SH-SY5Y (cell line): ENCODE measurements around the gene SLC22A8.

ENCODE experiments used
- GATA2 ChIP-seq: IDR thresholded peaks from 2 replicates; pipeline ENCODE4 v1.6.1; 2011; ENCODE audit warnings: mild to moderate bottlenecking, low read depth, low read length
- GATA3 ChIP-seq: IDR thresholded peaks from 2 replicates; pipeline ENCODE4 v1.6.1; 2011; ENCODE audit warnings: low read depth, mild to moderate bottlenecking, low read length, moderate library complexity

Gene SLC22A8

DNA sequence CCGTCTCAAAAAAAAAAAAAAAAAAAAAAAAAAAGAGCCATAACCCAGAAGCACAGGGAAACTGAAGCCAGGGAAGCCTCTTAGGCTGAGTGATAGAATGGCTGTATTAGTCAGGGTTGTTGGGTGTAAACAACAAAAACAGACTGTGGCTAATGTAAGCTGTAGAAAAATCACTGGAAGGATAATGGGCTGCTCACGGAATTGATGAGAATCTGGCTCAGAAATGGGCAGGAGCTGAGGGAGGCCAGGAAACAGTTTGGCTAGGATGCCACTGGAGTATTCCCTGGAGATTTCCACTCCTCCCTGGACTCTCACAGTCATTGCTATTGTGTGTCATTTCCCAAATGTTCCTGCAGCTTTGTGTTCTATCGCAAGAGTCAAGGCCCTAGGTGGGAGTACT is 53.2 kb downstream of the SLC22A8 start:
- TF ChIP-seq GATA2 (no peak), GATA3 (no peak)

DNA sequence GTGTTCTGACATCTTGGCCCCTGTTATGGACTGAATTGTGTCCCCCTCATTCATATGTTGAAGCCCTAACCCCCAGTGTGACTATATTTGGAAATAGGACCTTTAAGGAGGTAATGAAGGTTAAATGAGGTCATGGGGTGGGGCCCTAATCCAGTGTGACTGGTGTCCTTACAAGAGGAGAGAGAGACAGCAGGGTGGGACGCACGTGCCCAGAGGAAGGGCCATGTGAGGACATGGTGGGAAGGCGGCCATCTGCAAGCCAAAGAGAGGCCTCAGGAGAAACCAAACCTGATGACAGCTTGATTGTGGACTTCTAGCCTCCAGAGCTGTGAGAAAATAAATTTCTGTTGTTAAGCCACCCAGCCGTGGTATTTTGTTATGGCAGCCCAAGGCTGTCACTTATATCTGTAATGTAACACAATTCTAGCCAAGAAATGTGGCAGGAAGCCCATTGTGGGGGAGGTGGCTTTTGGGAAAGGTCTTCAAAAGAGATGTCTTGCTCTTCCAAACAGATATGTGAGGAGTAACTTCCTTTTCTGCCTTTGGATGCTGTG is 54.5 kb downstream of the SLC22A8 start:
- TF ChIP-seq GATA3 = no peak
- no peak for TF ChIP-seq GATA2

- TF ChIP-seq GATA2 = no peak
- no peak for TF ChIP-seq GATA3
These were observed 56.1 kb downstream of the SLC22A8 start for GRCh38 chr11:62959422-62959980.

- TF ChIP-seq GATA2 (no peak), GATA3 (no peak)
These were observed 56.9 kb downstream of the SLC22A8 start for GRCh38 chr11:62958547-62959421.

DNA sequence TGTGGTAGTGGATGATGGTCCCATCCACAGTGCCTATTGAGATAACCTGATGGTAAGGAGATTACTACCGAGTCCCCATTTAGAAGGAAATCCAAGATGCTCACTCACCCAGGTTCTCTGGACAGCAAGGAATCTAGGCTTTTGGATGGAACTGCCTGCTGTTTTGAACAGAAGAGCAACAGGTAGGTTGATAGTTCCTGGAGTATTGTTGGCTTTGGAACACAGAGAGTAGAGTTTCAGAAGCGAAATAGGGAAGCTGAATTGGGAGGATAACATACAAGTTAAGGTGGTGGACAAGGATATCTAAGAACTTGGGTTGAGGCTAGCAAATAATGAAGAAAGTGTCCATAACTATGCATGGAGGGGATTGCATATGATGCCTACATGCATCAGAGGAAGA is 58.5 kb downstream of the SLC22A8 start:
- TF ChIP-seq GATA2 (no peak), GATA3 (no peak)

DNA sequence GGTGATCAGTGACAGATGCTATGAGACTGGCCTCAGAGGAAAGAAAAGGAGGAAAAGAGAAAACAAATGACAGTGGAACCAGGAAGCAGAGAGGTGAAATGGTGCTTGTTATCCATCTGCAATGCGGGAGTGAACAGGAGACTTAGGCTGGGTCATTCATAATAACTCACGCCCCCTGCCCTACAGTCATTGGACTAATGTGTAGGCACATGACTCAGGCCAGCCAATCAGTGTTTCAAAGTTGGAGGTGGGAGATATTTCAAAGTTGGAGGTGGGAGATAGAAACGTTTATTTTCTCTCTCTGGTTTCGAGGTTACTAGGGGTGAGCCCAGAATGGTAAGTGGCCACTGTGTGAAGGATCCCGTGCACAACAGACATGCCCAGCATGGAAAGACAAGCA is 61.2 kb downstream of the SLC22A8 start:
- TF ChIP-seq GATA3 = no peak
- TF ChIP-seq GATA2 = no peak

GRCh38 chr11:62953811-62954210 is 61.8 kb downstream of the SLC22A8 start:
- TF ChIP-seq GATA2 (no peak), GATA3 (no peak)

- TF ChIP-seq GATA3 = no peak
- no peak for TF ChIP-seq GATA2
These were observed 66.8 kb downstream of the SLC22A8 start for GRCh38 chr11:62948765-62949320.
